ENCODE data around the gene TBX1.

Gene TBX1

GRCh38 chr22:19796160-19796559 lies 35.6 kb downstream of the TBX1 start:
- in situ Hi-C loops (cut with MboI; ENCODE audit: low sequenced_read_pairs), result no loop called here

- in situ Hi-C loops (cut with MboI; ENCODE audit: low sequenced_read_pairs), result no loop called here
These were observed 36.8 kb downstream of the TBX1 start for GRCh38 chr22:19797086-19798002.

GRCh38 chr22:19798003-19798665 lies 37.6 kb downstream of the TBX1 start:
- in situ Hi-C loops (cut with MboI; ENCODE audit: low sequenced_read_pairs), result no loop called here

- in situ Hi-C loops (cut with MboI; ENCODE audit: low sequenced_read_pairs), result no loop called here
These were observed 38.3 kb downstream of the TBX1 start for GRCh38 chr22:19798891-19799293.

GRCh38 chr22:19799322-19800190 lies 39.0 kb downstream of the TBX1 start:
- in situ Hi-C loops (cut with MboI; ENCODE audit: low sequenced_read_pairs), result no loop called here

- in situ Hi-C loops (cut with MboI; ENCODE audit: low sequenced_read_pairs), result no loop called here
These were observed 39.7 kb downstream of the TBX1 start for GRCh38 chr22:19800306-19800705.

- in situ Hi-C loops (cut with MboI; ENCODE audit: low sequenced_read_pairs), result no loop called here
These were observed 40.2 kb downstream of the TBX1 start for GRCh38 chr22:19800761-19801244.

- in situ Hi-C loops (cut with MboI; ENCODE audit: low sequenced_read_pairs), result no loop called here
These were observed 40.9 kb downstream of the TBX1 start for GRCh38 chr22:19801340-19802000.

- in situ Hi-C loops (cut with MboI; ENCODE audit: low sequenced_read_pairs), result no loop called here
These were observed 41.7 kb downstream of the TBX1 start for GRCh38 chr22:19802001-19802893.

GRCh38 chr22:19802894-19803735 lies 42.5 kb downstream of the TBX1 start:
- in situ Hi-C loops (cut with MboI; ENCODE audit: low sequenced_read_pairs), result no loop called here

GRCh38 chr22:19803736-19804267 lies 43.2 kb downstream of the TBX1 start:
- in situ Hi-C loops (cut with MboI; ENCODE audit: low sequenced_read_pairs), result no loop called here

GRCh38 chr22:19805821-19806212 lies 45.2 kb downstream of the TBX1 start:
- in situ Hi-C loops (cut with MboI; ENCODE audit: low sequenced_read_pairs), result no loop called here

GRCh38 chr22:19806213-19807160 lies 45.9 kb downstream of the TBX1 start:
- in situ Hi-C loops (cut with MboI; ENCODE audit: low sequenced_read_pairs), result no loop called here

GRCh38 chr22:19807161-19807913 lies 46.8 kb downstream of the TBX1 start:
- in situ Hi-C loops (cut with MboI; ENCODE audit: low sequenced_read_pairs), result no loop called here

GRCh38 chr22:19807914-19808872 lies 47.6 kb downstream of the TBX1 start:
- in situ Hi-C loops (cut with MboI; ENCODE audit: low sequenced_read_pairs), result no loop called here

Measured in HL-60/S4 treated with retinoic acid at 250 ng/mL for 4 days and 3 days (cell line).